HEK293 (cell line): ENCODE results near the gene GATC.

Experiments
- CTCF ChIA-PET: fragments of 350-600 bp; formaldehyde crosslinking; extraction: SDS; loops from one replicate; lab custom pipeline; 2021; ENCODE audit warnings: antibody characterized with exemption; lab: Yijun Ruan, JAX
- POLR2A ChIA-PET: fragments of 300-600 bp; formaldehyde crosslinking; extraction: SDS; loops from one replicate; lab custom pipeline; 2020; ENCODE audit warnings: antibody characterized with exemption, inconsistent platforms; lab: Yijun Ruan, JAX
- H3K27ac ChIP-seq: fragments of 200-500 bp; sonication (Bioruptor generic); 2 replicates; pipeline ENCODE4 v1.5.1; 2014; ENCODE audit warnings: low read depth, low read length, control low read depth, inconsistent platforms; ENCODE audit errors: extremely low read depth
- H3K36me3 ChIP-seq, 2 experiments: fragments of 200-500 bp in 1 of 2; sonication (Bioruptor generic) in 1 of 2; 1 replicate in 1 of 2; 2 replicates in 1 of 2; pipeline ENCODE4 v1.5.1; 2014 to 2017; ENCODE audit warnings: inconsistent platforms in 2 of 2, low read length in 2 of 2; ENCODE audit not compliant: control insufficient read depth in 2 of 2, insufficient read depth in 1 of 2
- H3K4me1 ChIP-seq: fragments of 200-500 bp; sonication (Bioruptor generic); 2 replicates; pipeline ENCODE4 v1.5.1; 2014; ENCODE audit warnings: mild to moderate bottlenecking, low read length, inconsistent platforms; ENCODE audit not compliant: control insufficient read depth, insufficient read depth
- H3K4me3 ChIP-seq: 2 replicates; pipeline ENCODE4 v1.5.1; 2011; ENCODE audit warnings: low read depth, mild to moderate bottlenecking, control low read depth, low read length, moderate library complexity
- H3K9me3 ChIP-seq: fragments of 200-500 bp; sonication (Bioruptor generic); 2 replicates; pipeline ENCODE4 v1.5.1; 2014; ENCODE audit warnings: low read depth, low read length, inconsistent platforms; ENCODE audit not compliant: control insufficient read depth, insufficient read depth
- EGR2 ChIP-seq: fragments of 450-650 bp; formaldehyde crosslinking; IDR thresholded peaks from 2 replicates; pipeline ENCODE4 v1.5.1; 2016; ENCODE audit warnings: low read depth, missing biosample characterization, missing genetic modification characterization
- GLI4 ChIP-seq: fragments of 450-650 bp; formaldehyde crosslinking; IDR thresholded peaks from 2 replicates; pipeline ENCODE4 v1.5.1; 2016; ENCODE audit warnings: missing biosample characterization, missing genetic modification characterization
- KLF1 ChIP-seq: fragments of 450-650 bp; formaldehyde crosslinking; IDR thresholded peaks from 2 replicates; pipeline ENCODE4 v1.5.1; 2016; ENCODE audit warnings: missing biosample characterization, missing genetic modification characterization
- OSR2 ChIP-seq: fragments of 450-650 bp; formaldehyde crosslinking; IDR thresholded peaks from 2 replicates; pipeline ENCODE4 v1.5.1; 2016; ENCODE audit warnings: missing biosample characterization, missing genetic modification characterization
- SALL2 ChIP-seq: fragments of 450-650 bp; formaldehyde crosslinking; IDR thresholded peaks from 2 replicates; pipeline ENCODE4 v1.5.0; 2017; ENCODE audit warnings: missing biosample characterization, mild to moderate bottlenecking, missing genetic modification characterization, borderline replicate concordance
- SCRT1 ChIP-seq: fragments of 450-650 bp; formaldehyde crosslinking; IDR thresholded peaks from 2 replicates; pipeline ENCODE4 v1.5.1; 2016; ENCODE audit warnings: missing biosample characterization, missing genetic modification characterization, borderline replicate concordance
- TRIM28 ChIP-seq: IDR thresholded peaks from 2 replicates; pipeline ENCODE4 v1.6.1; 2011; ENCODE audit warnings: low read length, control low read depth, borderline replicate concordance
- ZBTB17 ChIP-seq: fragments of 450-650 bp; formaldehyde crosslinking; IDR thresholded peaks from 2 replicates; pipeline ENCODE4 v1.5.1; 2016; ENCODE audit warnings: missing biosample characterization, missing genetic modification characterization
- ZBTB20 ChIP-seq: fragments of 450-650 bp; formaldehyde crosslinking; IDR thresholded peaks from 2 replicates; pipeline ENCODE4 v1.5.1; 2016; ENCODE audit warnings: missing biosample characterization, missing genetic modification characterization
- ZFHX2 ChIP-seq: fragments of 450-650 bp; formaldehyde crosslinking; conservative IDR thresholded peaks from 2 replicates; pipeline ENCODE4 v1.5.1; 2016; ENCODE audit warnings: missing biosample characterization, missing genetic modification characterization
- ZIC2 ChIP-seq: fragments of 450-650 bp; formaldehyde crosslinking; IDR thresholded peaks from 2 replicates; pipeline ENCODE4 v1.5.1; 2016; ENCODE audit warnings: missing biosample characterization, missing genetic modification characterization
- ZNF121 ChIP-seq: fragments of 450-650 bp; formaldehyde crosslinking; IDR thresholded peaks from 2 replicates; pipeline ENCODE4 v1.5.1; 2016; ENCODE audit warnings: missing biosample characterization, missing genetic modification characterization
- ZNF132 ChIP-seq: fragments of 450-650 bp; formaldehyde crosslinking; IDR thresholded peaks from 2 replicates; pipeline ENCODE4 v1.5.1; 2017; ENCODE audit warnings: missing biosample characterization, missing genetic modification characterization, borderline replicate concordance
- ZNF169 ChIP-seq: fragments of 450-650 bp; formaldehyde crosslinking; IDR thresholded peaks from 2 replicates; pipeline ENCODE4 v1.5.1; 2016; ENCODE audit warnings: missing biosample characterization, missing genetic modification characterization
- ZNF174 ChIP-seq: fragments of 450-650 bp; formaldehyde crosslinking; IDR thresholded peaks from 2 replicates; pipeline ENCODE4 v1.5.0; 2017; ENCODE audit warnings: missing biosample characterization, mild to moderate bottlenecking, missing genetic modification characterization
- ZNF23 ChIP-seq: fragments of 450-650 bp; formaldehyde crosslinking; IDR thresholded peaks from 2 replicates; pipeline ENCODE4 v1.5.1; 2016; ENCODE audit warnings: missing biosample characterization, missing genetic modification characterization, borderline replicate concordance
- ZNF239 ChIP-seq: fragments of 450-650 bp; formaldehyde crosslinking; IDR thresholded peaks from 2 replicates; pipeline ENCODE4 v1.5.1; 2016; ENCODE audit warnings: missing biosample characterization, missing genetic modification characterization
- ZNF274 ChIP-seq, 2 experiments: fragments of 200-500 bp in 1 of 2; fragments of 450-650 bp in 1 of 2; sonication (Bioruptor generic) in 1 of 2; formaldehyde crosslinking in 1 of 2; IDR thresholded peaks; 2 replicates each; pipeline versions ENCODE4 v1.5.1 to v1.6.1; 2014 to 2016; ENCODE audit warnings: borderline replicate concordance in 1 of 2, inconsistent platforms in 1 of 2, low read length in 1 of 2, missing biosample characterization in 1 of 2, missing genetic modification characterization in 1 of 2
- ZNF350 ChIP-seq: fragments of 450-650 bp; formaldehyde crosslinking; IDR thresholded peaks from 2 replicates; pipeline ENCODE4 v1.5.0; 2017; ENCODE audit warnings: missing biosample characterization, mild to moderate bottlenecking, missing genetic modification characterization
- ZNF366 ChIP-seq: fragments of 450-650 bp; formaldehyde crosslinking; conservative IDR thresholded peaks from 2 replicates; pipeline ENCODE4 v1.5.1; 2016; ENCODE audit warnings: missing biosample characterization, missing genetic modification characterization
- ZNF416 ChIP-seq: fragments of 450-650 bp; formaldehyde crosslinking; IDR thresholded peaks from 2 replicates; pipeline ENCODE4 v1.5.1; 2016; ENCODE audit warnings: missing biosample characterization, missing genetic modification characterization
- ZNF423 ChIP-seq: fragments of 450-650 bp; formaldehyde crosslinking; IDR thresholded peaks from 2 replicates; pipeline ENCODE4 v1.5.1; 2016; ENCODE audit warnings: missing biosample characterization, missing genetic modification characterization
- ZNF501 ChIP-seq: fragments of 450-650 bp; formaldehyde crosslinking; IDR thresholded peaks from 2 replicates; pipeline ENCODE4 v1.5.1; 2016; ENCODE audit warnings: missing biosample characterization, missing genetic modification characterization
- ZNF548 ChIP-seq: fragments of 450-650 bp; formaldehyde crosslinking; IDR thresholded peaks from 2 replicates; pipeline ENCODE4 v1.5.1; 2016; ENCODE audit warnings: missing biosample characterization, missing genetic modification characterization
- ZNF624 ChIP-seq: fragments of 450-650 bp; formaldehyde crosslinking; IDR thresholded peaks from 2 replicates; pipeline ENCODE4 v1.5.1; 2017; ENCODE audit warnings: missing biosample characterization, missing genetic modification characterization
- ZNF664 ChIP-seq: fragments of 450-650 bp; formaldehyde crosslinking; IDR thresholded peaks from 2 replicates; pipeline ENCODE4 v1.5.1; 2016; ENCODE audit warnings: missing biosample characterization, missing genetic modification characterization
- ZSCAN30 ChIP-seq: fragments of 450-650 bp; IDR thresholded peaks from 2 replicates; pipeline ENCODE4 v1.5.1; 2018; ENCODE audit warnings: missing biosample characterization, mild to moderate bottlenecking, missing genetic modification characterization, moderate library complexity
- ZXDB ChIP-seq: fragments of 450-650 bp; formaldehyde crosslinking; IDR thresholded peaks from 2 replicates; pipeline ENCODE4 v1.5.1; 2016; ENCODE audit warnings: missing biosample characterization, missing genetic modification characterization
- TF ChIP-seq, protein P1 (sequence below): fragments of 450-650 bp; IDR thresholded peaks from 2 replicates; pipeline ENCODE4 v1.5.1; 2018; ENCODE audit warnings: missing biosample characterization, missing genetic modification characterization
- TF ChIP-seq, protein P2 (sequence below): fragments of 450-650 bp; formaldehyde crosslinking; IDR thresholded peaks from 2 replicates; pipeline ENCODE4 v1.5.0; 2017; ENCODE audit warnings: missing biosample characterization, missing genetic modification characterization, borderline replicate concordance
- TF ChIP-seq, protein P3 (sequence below): fragments of 450-650 bp; formaldehyde crosslinking; IDR thresholded peaks from 2 replicates; pipeline ENCODE4 v1.5.1; 2016; ENCODE audit warnings: missing biosample characterization, missing genetic modification characterization
- TF ChIP-seq, protein P4 (sequence below): fragments of 450-650 bp; formaldehyde crosslinking; IDR thresholded peaks from 2 replicates; pipeline ENCODE4 v1.5.1; 2017; ENCODE audit warnings: missing biosample characterization, missing genetic modification characterization

The GATC gene

DNA sequence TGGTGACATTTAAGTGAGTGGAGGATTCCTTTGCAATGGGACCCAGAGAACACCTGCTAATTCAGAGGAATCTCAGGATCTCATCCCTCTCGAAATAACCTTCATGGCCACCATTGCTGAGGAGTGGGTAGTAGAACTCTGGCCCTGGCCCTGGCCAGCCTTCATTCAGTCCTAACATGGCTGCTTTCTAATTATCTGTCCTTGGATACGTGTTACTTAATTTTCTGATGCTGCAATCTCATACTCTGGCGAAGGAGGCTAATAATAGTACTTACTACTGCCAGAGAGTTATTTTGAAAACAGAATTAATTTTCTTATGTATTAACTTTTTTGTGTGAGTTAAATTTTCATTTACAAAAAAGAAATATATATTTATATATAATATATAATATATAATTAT is 20.4 kb upstream of the GATC start:
- H3K9me3 ChIP-seq, result no peaks in the 10 kb centered on the region
- TF ChIP-seq ZNF239 (tag by site-specific recombination) (no peak), OSR2 (no peak), ZXDB (tag by site-specific recombination) (no peak), SCRT1 (tag by site-specific recombination) (no peak), ZNF274 (IDR thresholded peaks at IDR 0.05; ENCODE audit: low read length) (no peak), ZNF274 (tag by site-specific recombination; IDR thresholded peaks at IDR 0.05; ENCODE audit: borderline replicate concordance) (no peak), ZNF23 (tag by site-specific recombination) (no peak), ZBTB20 (tag by site-specific recombination) (no peak), ZNF174 (tag by site-specific recombination) (no peak), ZNF664 (tag by site-specific recombination) (no peak), ZNF121 (tag by site-specific recombination) (no peak), ZNF423 (tag by site-specific recombination) (no peak), ZNF169 (tag by site-specific recombination) (no peak), ZNF416 (tag by site-specific recombination) (no peak), ZNF501 (tag by site-specific recombination) (no peak), TRIM28 (no peak)
- TF ChIP-seq, protein P1, sequence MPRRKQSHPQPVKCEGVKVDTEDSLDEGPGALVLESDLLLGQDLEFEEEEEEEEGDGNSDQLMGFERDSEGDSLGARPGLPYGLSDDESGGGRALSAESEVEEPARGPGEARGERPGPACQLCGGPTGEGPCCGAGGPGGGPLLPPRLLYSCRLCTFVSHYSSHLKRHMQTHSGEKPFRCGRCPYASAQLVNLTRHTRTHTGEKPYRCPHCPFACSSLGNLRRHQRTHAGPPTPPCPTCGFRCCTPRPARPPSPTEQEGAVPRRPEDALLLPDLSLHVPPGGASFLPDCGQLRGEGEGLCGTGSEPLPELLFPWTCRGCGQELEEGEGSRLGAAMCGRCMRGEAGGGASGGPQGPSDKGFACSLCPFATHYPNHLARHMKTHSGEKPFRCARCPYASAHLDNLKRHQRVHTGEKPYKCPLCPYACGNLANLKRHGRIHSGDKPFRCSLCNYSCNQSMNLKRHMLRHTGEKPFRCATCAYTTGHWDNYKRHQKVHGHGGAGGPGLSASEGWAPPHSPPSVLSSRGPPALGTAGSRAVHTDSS, result no peak
- TF ChIP-seq, protein P2, sequence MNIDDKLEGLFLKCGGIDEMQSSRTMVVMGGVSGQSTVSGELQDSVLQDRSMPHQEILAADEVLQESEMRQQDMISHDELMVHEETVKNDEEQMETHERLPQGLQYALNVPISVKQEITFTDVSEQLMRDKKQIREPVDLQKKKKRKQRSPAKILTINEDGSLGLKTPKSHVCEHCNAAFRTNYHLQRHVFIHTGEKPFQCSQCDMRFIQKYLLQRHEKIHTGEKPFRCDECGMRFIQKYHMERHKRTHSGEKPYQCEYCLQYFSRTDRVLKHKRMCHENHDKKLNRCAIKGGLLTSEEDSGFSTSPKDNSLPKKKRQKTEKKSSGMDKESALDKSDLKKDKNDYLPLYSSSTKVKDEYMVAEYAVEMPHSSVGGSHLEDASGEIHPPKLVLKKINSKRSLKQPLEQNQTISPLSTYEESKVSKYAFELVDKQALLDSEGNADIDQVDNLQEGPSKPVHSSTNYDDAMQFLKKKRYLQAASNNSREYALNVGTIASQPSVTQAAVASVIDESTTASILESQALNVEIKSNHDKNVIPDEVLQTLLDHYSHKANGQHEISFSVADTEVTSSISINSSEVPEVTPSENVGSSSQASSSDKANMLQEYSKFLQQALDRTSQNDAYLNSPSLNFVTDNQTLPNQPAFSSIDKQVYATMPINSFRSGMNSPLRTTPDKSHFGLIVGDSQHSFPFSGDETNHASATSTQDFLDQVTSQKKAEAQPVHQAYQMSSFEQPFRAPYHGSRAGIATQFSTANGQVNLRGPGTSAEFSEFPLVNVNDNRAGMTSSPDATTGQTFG (tag by site-specific recombination), result no peak
- TF ChIP-seq, protein P3, sequence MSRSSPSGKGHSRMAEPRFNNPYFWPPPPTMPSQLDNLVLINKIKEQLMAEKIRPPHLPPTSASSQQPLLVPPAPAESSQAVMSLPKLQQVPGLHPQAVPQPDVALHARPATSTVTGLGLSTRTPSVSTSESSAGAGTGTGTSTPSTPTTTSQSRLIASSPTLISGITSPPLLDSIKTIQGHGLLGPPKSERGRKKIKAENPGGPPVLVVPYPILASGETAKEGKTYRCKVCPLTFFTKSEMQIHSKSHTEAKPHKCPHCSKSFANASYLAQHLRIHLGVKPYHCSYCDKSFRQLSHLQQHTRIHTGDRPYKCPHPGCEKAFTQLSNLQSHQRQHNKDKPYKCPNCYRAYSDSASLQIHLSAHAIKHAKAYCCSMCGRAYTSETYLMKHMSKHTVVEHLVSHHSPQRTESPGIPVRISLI, result no peak
- TF ChIP-seq, protein P4, sequence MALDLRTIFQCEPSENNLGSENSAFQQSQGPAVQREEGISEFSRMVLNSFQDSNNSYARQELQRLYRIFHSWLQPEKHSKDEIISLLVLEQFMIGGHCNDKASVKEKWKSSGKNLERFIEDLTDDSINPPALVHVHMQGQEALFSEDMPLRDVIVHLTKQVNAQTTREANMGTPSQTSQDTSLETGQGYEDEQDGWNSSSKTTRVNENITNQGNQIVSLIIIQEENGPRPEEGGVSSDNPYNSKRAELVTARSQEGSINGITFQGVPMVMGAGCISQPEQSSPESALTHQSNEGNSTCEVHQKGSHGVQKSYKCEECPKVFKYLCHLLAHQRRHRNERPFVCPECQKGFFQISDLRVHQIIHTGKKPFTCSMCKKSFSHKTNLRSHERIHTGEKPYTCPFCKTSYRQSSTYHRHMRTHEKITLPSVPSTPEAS, result no peak
- POLR2A ChIA-PET, result no interaction called here
- CTCF ChIA-PET, result no interaction called here
- no peaks in the 10 kb centered on the region for H3K36me3 ChIP-seq
- H3K4me3 ChIP-seq, result no peak overlapping the region
- H3K4me1 ChIP-seq, result no peaks in the 10 kb centered on the region
- H3K27ac ChIP-seq, result no peak overlapping the region

DNA sequence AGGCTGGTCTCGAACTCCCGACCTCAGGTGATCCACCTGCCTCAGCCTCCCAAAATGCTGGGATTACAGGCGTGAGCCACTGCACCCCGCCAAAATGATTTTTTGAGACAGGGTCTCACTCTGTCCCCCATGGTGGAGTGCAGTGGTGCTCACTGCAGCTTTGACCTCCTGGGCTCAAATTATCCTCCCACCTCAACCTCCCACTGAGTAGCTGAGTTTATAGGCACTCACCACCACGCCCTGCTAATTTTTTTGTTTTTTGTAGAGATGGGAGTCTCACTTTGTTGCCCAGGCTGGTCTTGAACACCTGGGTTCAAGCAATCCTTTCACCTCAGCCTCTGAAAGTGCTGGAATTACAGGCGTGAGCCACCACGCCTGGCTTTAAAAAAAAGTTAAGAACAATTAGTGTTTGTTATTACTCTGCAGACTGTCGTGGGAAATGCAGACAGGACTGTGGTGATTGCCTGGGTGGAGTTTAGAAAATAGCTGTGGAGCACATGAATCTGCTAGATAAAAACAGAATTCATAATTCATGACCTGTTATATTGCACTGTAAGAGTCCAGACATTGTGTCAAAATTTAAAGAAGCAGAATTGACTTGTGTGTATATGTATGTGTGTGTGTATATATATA is 17.5 kb upstream of the GATC start:
- ChIA-PET CTCF (interaction anchor here (0.5 to 4.2 kb wide), 22 partner anchors 9 to 200 kb away, joined by 3 to 39 read pairs (median 4); no protein-coding TSS in a partner anchor), POLR2A (no interaction called here)
- no peak overlapping the region for H3K27ac ChIP-seq
- H3K36me3 ChIP-seq, result no peaks in the 10 kb centered on the region
- no peak overlapping the region for H3K4me3 ChIP-seq
- H3K9me3 ChIP-seq, result no peaks in the 10 kb centered on the region
- no peaks in the 10 kb centered on the region for H3K4me1 ChIP-seq
- TF ChIP-seq ZBTB17 (tag by site-specific recombination) (peak; percentile 60; the same call in 1 of the 2 replicates), GLI4 (tag by site-specific recombination) (no peak), ZNF548 (tag by site-specific recombination) (no peak), ZNF132 (tag by site-specific recombination) (no peak), ZBTB20 (tag by site-specific recombination) (no peak), ZFHX2 (tag by site-specific recombination) (peak; percentile 85), KLF1 (tag by site-specific recombination) (peak; percentile 92), ZNF350 (no peak), ZNF624 (tag by site-specific recombination) (no peak), ZSCAN30 (tag by site-specific recombination) (no peak), SALL2 (tag by site-specific recombination) (no peak), ZIC2 (tag by site-specific recombination) (peak; percentile 82), EGR2 (tag by site-specific recombination) (peak; percentile 83), ZNF366 (tag by site-specific recombination) (no peak)
